ENCODE data around the gene TRIM15.

The TRIM15 gene

GRCh38 chr6:30147096-30147495 lies 16.2 kb upstream of the TRIM15 start:
- no peak for DNase-seq

- DNase-seq, result no peak
These were observed 14.1 kb upstream of the TRIM15 start for GRCh38 chr6:30149234-30149633.

GRCh38 chr6:30149858-30150550 lies 13.3 kb upstream of the TRIM15 start:
- no peak for DNase-seq

- DNase-seq, result no peak
These were observed 12.5 kb upstream of the TRIM15 start for GRCh38 chr6:30150671-30151395.

- no peak for DNase-seq
These were observed 11.8 kb upstream of the TRIM15 start for GRCh38 chr6:30151580-30151979.

GRCh38 chr6:30152016-30152673 lies 11.2 kb upstream of the TRIM15 start:
- no peak for DNase-seq

- no peak for DNase-seq
These were observed 10.3 kb upstream of the TRIM15 start for GRCh38 chr6:30152910-30153610.

- no peak for DNase-seq
These were observed 9.3 kb upstream of the TRIM15 start for GRCh38 chr6:30154061-30154460.

GRCh38 chr6:30154709-30155519 lies 8.4 kb upstream of the TRIM15 start:
- DNase-seq, result no peak

GRCh38 chr6:30155520-30156261 lies 7.7 kb upstream of the TRIM15 start:
- no peak for DNase-seq

- no peak for DNase-seq
These were observed 7.1 kb upstream of the TRIM15 start for GRCh38 chr6:30156262-30156599.

GRCh38 chr6:30156774-30157173 lies 6.6 kb upstream of the TRIM15 start:
- DNase-seq, result no peak

GRCh38 chr6:30157581-30157980 lies 5.8 kb upstream of the TRIM15 start:
- DNase-seq, result no peak

GRCh38 chr6:30157999-30158398 lies 5.3 kb upstream of the TRIM15 start:
- DNase-seq, result no peak

GRCh38 chr6:30158475-30159040 lies 4.8 kb upstream of the TRIM15 start:
- no peak for DNase-seq

GRCh38 chr6:30160008-30160784 lies 3.1 kb upstream of the TRIM15 start:
- DNase-seq, result no peak

- DNase-seq, result no peak
These were observed 2.4 kb upstream of the TRIM15 start, which contains the start of gene TRIM10 for GRCh38 chr6:30160785-30161531. Gene TRIM10 (minus strand): TSS chr6:30161211. CDS start chr6:30160858, 353 bp downstream.

GRCh38 chr6:30162265-30163089 lies 869 bp upstream of the TRIM15 start:
- DNase-seq, result no peak

Data from femur (tissue), 1 donor.